Esophagus muscularis mucosa (tissue), 3 donors: Measurements from ENCODE around the gene PIK3CB.

Source experiments
- CTCF ChIP-seq, 3 experiments: fragments of 200-600 bp in 2 of 3; fragments of 450-650 bp in 1 of 3; sonication (generic) in 2 of 3; IDR thresholded peaks; one replicate each; pipeline ENCODE4 v1.5.1; 2017 to 2019; ENCODE audit warnings: antibody characterized with exemption in 3 of 3, mild to moderate bottlenecking in 2 of 3, moderate library complexity in 1 of 3
- POLR2A ChIP-seq: fragments of 450-650 bp; IDR thresholded peaks from one replicate; pipeline ENCODE4 v1.6.1; 2017; ENCODE audit warnings: antibody characterized with exemption, moderate library complexity, mild to moderate bottlenecking, low read depth

DNA sequence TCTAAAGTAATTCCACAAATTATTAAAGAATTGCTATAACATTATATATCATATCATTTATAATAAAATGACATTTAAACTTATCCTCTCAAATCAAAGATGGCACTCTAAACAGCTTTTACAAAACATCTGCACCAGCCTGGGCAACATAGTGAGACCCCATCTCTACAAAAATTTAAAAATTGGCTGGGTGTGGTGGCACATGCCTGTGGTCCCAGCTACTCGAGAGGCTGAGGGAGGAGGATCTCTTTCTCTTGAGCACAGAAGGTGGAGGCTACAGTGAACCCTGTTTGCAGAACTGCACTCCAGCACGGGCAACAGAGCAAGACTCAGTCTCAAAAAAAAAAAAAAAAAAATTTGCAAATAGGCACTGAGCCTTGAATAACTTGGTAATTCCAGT, 63.1 kb downstream of the PIK3CB start:
- TF ChIP-seq CTCF (IDR thresholded peaks at IDR 0.05) (no peak), POLR2A (no peak)
